ENCODE data around the gene GRIN3B.

The GRIN3B gene

DNA sequence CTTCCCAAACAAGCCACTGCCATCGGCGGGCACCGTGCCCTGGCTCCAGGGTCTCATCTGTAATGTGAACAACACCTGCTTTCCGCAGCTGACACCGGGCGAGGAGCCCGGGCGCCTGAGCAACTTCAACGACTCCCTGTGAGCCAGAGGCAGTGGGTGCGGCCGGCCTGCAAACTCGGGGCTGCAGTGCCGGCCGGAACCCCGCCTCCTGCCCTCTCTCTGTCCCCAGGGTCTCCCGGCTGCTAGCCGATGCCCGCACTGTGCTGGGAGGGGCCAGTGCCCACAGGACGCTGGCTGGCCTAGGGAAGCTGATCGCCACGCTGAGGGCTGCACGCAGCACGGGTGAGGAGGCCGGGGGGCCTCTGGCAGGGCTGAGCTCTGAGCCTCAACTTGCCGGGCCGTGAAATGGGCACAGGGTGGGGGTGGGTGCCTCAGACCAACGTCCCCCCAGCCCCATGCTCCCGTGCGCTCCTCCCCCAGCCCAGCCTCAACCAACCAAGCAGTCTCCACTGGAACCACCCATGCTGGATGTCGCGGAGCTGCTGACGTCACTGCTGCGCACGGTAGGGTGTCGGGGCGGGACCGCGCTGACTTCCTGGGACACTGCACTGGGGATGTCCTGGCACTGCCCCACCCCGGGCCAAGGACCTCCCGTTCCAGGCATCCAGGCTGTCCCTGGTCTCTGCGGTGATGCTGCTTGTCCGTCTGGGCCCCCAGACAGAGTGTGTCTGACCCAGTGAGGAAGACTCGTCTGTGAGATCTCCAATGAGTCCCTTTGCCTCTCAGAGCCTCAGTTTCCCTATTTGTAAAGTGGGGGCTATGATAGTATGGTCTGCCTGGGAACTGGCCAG lies 41.8 kb downstream of the GRIN3B start:
- no peak for DNase-seq (ENCODE audit: low read depth in 2 of 2)

- no peak for DNase-seq (ENCODE audit: low read depth in 2 of 2)
These were observed 42.7 kb downstream of the GRIN3B start for GRCh38 chr19:1042689-1043511.

DNA sequence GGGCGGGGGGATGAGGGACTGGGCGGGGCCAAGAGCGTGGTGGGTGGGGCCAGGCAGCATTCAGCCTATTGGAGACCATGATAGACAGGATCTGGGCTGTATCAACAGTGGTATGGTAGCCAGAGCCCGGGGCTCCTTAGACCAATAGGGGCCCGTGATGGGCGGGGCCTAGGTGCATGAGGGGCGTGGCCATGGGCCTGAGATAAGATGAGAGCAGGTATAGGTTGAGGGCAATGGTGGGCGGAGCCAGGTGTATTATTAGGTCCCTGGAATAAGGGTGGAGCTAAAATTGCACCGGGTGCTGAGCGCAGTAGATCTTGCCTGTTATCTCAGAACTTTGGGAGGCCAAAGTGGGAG lies 45.0 kb downstream of the GRIN3B start:
- no peak for DNase-seq (ENCODE audit: low read depth in 2 of 2)

DNA sequence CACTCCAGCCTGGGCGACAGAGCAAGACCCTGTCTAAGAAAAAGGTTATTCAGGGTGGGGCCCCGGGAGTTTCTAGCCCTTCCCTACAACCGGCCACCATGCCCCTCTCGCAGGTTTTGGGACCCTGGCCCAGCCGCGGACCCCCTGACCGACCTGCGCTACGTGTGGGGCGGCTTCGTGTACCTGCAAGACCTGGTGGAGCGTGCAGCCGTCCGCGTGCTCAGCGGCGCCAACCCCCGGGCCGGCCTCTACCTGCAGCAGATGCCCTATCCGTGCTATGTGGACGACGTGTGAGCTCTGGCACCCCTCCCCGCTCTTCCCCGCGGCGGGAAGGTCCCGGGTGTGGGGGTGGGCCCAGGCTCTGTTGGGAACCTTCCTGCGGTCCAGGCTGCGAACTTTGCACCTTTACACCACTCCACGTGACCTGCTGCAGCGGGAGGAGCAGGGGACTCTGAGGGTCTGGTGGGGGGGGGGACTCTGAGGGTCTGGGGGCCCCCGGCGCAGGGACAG lies 46.0 kb downstream of the GRIN3B start:
- no peak for DNase-seq (ENCODE audit: low read depth in 2 of 2)

GRCh38 chr19:1046836-1047695 lies 46.8 kb downstream of the GRIN3B start:
- DNase-seq (ENCODE audit: low read depth in 2 of 2) = no peak

DNA sequence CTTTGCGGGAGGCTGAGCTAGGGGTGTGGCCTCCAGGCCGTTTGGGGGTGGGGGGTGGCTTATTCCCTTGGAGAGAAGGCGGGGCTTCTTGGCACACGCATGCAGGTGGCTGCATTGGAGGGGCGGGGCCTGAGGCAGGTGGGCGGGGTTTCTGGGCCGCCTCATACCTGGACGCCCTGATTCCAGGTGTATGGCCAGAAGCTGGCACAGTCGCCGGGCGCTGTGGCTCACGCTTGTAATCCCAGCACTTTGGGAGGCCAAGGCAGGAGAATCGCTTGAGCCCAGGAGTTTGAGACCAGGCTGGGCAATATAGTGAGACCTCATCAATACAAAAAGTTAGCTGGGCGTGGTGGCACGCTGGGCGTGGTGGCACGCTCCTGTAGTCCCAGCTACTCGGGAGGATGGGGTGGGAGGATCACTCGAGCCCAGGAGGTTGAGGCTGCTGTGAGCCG lies 47.5 kb downstream of the GRIN3B start:
- DNase-seq (ENCODE audit: low read depth in 2 of 2) = no peak

DNA sequence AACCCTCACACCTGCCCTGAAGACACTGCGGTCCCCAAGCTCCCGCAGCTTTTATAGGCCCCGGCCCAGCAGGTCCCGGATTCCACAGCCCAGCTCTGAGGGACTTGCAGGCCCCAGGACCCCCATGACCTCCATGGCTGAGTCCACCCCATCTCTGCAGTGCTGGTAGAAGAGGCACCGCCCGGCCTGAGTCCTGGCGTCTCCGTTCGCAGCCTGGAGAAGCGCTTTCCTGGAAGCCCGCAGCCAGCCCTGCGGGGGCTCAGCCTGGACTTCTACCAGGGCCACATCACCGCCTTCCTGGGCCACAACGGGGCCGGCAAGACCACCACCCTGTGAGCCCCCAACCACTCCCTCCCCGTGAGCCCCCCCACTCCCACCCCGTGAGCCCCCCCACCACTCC lies 48.9 kb downstream of the GRIN3B start:
- no peak for DNase-seq (ENCODE audit: low read depth in 2 of 2)

- DNase-seq (ENCODE audit: low read depth in 2 of 2) = no peak
These were observed 49.6 kb downstream of the GRIN3B start for GRCh38 chr19:1049800-1050199.

DNA sequence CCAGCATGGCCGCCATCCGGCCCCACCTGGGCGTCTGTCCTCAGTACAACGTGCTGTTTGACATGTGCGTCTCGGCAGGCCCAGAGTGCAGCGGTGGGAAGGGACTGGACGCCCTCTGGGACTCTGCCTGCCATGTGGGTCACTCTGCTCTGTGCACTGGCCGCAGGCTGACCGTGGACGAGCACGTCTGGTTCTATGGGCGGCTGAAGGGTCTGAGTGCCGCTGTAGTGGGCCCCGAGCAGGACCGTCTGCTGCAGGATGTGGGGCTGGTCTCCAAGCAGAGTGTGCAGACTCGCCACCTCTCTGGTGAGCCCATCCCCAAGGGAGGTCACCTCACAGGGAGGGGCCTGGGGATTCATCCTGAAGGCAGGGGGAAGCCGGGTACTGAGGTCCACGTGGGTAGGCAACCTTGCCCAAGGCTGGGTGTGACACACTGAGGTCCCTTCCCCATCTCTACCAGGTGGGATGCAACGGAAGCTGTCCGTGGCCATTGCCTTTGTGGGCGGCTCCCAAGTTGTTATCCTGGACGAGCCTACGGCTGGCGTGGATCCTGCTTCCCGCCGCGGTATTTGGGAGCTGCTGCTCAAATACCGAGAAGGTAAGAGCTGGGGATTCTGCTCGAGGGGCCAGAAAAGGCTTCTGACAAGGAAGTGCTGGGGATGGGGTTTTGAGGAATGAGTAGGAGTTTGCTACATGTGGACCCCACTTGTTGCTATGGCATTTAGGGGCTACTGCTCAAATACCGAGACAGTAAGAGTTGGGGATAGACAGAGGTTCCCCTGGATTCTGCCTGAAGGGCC lies 51.0 kb downstream of the GRIN3B start:
- no peak for DNase-seq (ENCODE audit: low read depth in 2 of 2)

GRCh38 chr19:1051791-1052190 lies 51.6 kb downstream of the GRIN3B start:
- DNase-seq (ENCODE audit: low read depth in 2 of 2) = no peak

DNA sequence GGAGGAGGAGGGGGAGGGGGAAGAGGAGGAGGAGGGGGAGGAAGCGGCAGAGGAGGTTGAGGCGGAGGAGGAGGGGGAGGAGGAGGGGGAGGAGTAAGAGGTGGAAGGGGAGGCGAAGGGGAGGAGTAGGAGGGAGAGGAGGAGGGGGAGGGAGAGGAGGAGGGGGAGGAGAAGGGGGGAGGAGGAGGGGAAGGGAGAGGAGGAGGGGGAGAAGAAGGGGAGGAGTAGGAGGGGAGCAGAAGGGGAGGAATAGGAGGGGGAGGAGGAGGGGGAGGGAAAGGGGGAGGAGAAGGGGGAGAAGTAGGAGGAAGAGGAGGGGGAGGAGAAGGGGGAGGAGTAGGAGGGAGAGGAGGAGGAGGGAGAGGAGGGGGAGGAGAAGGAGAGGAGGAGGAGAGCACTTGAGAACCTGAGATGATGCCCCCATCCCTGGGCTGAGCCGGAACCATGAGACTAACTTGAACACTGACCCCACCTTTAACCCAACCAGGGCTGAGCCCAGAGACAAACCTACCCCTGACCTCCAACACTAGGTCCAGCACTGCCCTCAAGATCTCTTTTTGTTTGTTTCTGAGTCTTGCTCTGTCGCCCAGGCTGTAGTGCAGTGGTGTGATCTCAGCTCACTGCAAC lies 52.2 kb downstream of the GRIN3B start:
- no peak for DNase-seq (ENCODE audit: low read depth in 2 of 2)

DNA sequence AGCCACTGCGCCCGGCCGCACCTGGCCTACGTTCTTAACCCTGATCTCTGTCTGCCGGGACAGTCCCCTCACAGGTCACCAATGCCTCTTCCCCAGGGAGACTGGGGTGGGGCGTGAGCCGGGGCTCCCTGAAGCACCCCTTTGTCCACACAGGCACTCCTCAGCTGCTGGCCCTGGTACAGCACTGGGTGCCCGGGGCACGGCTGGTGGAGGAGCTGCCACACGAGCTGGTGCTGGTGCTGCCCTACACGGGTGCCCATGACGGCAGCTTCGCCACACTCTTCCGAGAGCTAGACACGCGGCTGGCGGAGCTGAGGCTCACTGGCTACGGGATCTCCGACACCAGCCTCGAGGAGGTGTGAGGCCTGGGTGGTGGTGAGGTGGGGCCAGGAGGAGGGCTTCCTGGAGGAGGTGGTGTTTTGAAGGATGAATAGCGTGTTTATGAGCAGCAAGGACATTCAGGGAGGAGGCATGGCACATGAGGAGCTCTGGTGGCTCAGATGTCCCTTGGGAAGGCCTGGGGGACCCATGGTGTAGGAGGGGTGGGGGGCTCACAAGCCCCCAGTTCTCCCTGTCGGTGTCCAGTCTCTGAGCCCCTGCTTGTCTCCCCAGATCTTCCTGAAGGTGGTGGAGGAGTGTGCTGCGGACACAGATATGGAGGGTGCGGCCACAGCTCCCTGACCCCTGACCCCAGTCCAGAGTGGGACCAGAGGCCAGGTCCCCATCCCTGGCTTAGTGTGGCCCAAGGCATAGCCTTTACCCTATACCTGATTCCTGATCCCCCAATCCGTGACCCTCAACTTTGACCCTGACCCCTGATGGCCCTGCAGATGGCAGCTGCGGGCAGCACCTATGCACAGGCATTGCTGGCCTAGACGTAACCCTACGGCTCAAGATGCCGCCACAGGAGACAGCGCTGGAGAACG lies 53.2 kb downstream of the GRIN3B start:
- no peak for DNase-seq (ENCODE audit: low read depth in 2 of 2)

DNA sequence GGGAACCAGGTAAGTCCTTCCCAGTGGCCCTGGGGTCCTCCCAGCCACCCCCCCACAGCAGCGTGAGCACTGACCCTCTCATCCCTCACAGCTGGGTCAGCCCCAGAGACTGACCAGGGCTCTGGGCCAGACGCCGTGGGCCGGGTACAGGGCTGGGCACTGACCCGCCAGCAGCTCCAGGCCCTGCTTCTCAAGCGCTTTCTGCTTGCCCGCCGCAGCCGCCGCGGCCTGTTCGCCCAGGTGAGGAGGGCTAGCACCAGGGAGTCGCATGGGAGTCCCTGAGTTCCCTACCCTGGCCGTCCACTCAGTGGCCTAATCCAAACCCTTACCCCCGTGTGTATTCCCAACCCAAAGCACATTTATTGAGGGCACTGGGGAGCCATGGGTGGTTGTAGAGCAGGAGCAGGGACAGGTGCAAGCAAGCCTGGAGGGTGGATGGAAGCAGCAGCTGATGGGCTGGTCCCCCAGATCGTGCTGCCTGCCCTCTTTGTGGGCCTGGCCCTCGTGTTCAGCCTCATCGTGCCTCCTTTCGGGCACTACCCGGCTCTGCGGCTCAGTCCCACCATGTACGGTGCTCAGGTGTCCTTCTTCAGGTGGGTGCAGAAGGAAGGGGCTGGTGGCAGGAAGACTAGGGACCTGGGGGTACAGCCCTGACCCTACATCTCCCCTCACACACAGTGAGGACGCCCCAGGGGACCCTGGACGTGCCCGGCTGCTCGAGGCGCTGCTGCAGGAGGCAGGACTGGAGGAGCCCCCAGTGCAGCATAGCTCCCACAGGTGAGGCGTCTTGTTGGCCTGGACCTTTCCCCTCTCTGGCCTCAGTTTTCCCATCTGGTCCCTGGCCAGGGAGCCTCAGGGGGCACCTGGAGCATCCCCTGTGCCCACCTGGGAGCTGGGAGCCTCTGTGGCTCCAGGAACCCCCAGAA lies 54.1 kb downstream of the GRIN3B start:
- no peak for DNase-seq (ENCODE audit: low read depth in 2 of 2)

DNA sequence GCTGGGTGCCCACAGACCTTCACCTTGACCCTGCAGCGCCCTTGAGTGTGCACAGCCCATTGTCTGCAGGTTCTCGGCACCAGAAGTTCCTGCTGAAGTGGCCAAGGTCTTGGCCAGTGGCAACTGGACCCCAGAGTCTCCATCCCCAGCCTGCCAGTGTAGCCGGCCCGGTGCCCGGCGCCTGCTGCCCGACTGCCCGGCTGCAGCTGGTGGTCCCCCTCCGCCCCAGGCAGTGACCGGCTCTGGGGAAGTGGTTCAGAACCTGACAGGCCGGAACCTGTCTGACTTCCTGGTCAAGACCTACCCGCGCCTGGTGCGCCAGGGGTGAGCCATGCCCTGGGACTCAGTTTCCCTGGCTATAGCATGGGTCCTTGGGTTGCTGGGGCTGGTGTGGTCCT lies 54.8 kb downstream of the GRIN3B start:
- no peak for DNase-seq (ENCODE audit: low read depth in 2 of 2)

DNA sequence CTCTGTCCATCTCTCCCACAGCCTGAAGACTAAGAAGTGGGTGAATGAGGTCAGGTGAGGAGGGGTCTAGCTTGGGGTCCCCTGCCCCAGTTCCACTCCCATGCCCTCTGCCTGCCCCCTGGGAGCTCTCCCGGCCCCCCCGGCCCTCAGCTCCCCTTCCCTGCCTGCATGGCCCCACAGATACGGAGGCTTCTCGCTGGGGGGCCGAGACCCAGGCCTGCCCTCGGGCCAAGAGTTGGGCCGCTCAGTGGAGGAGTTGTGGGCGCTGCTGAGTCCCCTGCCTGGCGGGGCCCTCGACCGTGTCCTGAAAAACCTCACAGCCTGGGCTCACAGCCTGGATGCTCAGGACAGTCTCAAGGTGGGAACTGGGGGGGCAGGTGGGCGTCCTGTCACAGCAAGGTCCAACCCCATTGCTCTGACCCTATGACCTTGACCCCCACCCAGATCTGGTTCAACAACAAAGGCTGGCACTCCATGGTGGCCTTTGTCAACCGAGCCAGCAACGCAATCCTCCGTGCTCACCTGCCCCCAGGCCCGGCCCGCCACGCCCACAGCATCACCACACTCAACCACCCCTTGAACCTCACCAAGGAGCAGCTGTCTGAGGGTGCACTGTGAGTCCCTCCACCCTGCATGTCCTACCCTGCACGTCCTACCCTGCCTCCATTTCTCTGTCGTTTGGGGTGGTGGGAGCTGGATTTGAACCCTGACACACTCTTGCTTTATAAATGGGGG lies 55.8 kb downstream of the GRIN3B start:
- DNase-seq (ENCODE audit: low read depth in 2 of 2) = no peak

GRCh38 chr19:1057176-1057855 lies 57.1 kb downstream of the GRIN3B start:
- no peak for DNase-seq (ENCODE audit: low read depth in 2 of 2)

DNA sequence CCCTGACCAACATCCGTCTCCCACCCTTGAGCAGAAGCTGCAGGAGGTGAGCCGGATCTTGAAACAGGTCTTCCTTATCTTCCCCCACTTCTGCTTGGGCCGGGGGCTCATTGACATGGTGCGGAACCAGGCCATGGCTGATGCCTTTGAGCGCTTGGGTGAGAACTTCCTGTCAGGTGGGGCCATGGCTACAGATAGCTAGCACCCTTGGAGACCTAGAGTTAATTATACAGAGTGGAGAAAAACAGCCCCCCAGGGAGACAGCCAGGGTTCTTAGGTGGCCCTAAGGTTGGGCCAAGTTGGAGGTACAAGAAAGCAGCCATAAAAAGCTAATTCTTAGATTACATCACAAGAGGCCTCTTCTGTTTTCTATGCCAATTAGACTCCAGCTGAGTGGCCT lies 57.9 kb downstream of the GRIN3B start:
- DNase-seq (ENCODE audit: low read depth in 2 of 2) = no peak
